HG03378 (cell line): ENCODE measurements around the gene C1orf116.
"Not testable (repeated sequence)": the region's sequence is repeated elsewhere in the genome, so short reads cannot be mapped to it uniquely, and the experiment has no call there.

Experiments used
- ATAC-seq: cut with Tn5 transposase; IDR thresholded peaks from one replicate; pipeline ENCODE4 v1.9.1; 2021; ENCODE audit warnings: mild to moderate bottlenecking, moderate library complexity; ENCODE audit not compliant: unreplicated experiment

The C1orf116 gene

DNA sequence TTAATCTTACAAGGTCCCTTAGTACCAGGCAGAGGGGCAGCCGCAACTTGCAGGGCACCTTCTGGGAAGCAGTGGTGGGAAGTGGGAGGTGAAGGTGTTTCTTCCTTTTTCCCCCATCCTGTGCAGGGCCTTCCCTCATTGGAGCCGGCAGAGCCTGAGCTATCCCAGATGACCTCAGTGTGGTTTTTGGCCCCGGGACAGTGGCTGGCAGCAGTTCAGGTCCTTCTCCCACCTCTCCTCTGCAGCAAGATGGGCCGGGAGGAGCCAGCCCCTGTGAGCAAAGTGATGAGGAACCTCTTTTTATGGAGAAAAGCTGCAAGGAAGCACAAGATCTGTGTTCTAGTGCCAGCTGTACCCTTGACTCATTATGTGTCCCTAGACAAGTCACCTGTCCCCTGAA lies 27.3 kb upstream of the C1orf116 start:
- no peak for ATAC-seq

DNA sequence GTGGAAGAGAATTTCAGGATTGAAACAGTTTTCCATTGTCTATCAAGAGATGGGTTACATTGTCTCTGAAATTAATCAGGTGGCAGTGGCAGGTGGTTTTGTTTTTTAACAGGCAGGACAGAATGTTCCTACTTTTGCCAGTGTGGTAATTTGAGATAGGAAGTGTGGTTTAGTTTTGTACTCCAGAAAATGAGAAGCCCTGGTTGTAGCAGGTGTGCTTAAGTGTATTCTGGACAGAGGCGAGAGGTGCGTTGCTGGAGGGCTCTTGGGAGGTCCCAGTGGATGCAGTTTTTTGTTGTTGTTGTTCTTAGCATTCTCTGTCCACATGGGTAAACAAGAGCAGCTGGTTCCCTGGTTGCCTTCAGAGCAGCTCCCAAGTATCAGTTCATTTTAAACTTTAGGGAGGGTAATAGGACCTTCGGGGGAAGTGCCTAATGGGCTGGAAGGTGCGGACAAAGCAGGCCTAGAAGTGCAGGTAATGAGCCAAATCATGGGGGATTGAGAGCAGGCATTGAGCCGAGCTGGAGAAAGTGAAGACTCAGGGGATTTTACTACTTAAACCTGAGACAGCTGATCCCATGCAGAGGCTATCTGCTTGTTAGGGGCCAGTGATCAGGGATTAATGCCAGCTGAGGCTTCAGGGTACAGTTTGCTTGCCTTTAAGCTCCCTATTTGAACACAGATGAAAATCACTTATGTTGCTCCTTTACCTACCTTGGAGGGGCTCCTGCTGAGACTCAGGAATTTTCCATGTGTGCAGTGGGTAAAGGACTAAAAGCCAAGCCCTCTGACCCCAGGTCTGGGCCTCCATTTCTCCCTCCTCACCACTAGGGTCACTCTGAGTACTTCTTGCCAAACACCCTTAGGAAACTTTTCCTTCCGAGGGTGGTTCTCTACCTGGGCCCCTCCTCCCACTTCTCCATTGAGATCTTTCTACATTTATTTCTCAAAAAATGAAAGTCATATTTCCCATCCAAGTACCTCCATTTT lies 26.6 kb upstream of the C1orf116 start:
- ATAC-seq, result no peak

DNA sequence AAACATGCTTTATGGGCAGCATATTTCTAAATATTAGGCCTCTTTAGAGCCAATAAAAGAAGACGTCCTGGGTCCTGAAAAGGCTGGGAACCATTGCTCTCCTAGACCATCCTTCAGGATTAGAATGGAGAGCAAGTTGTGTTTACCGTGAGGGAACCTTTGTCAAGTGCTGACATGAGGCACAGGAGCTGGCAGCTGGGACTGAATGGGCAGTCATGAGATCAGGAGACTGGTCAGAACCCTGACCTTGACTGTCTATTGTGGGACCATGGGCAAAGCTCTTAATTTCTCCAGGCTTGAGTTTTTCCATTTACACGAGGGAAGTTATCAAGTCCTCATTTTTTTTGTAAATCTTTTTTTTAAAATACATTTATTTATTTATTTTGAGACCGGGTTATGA lies 25.7 kb upstream of the C1orf116 start:
- ATAC-seq, result no peak

DNA sequence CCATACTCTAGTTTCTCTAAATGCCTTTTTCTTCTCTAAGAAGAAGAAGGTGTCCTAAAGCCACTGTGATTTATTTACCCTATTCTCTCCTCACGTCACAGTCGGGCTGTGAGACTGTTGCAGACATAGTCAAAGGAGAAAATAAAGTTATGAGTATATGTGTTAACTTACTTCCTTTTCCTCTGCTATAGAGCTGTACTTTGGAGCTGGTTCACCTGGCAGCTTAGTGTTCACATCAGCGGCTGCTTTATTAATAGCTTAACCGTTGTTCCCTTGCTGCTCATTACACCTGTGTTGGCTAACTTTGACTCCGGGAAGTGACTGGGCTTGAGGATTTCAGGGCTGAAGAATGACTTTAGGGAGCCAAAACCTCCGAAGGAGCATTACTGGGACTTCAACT lies 24.1 kb upstream of the C1orf116 start:
- ATAC-seq, result no peak

DNA sequence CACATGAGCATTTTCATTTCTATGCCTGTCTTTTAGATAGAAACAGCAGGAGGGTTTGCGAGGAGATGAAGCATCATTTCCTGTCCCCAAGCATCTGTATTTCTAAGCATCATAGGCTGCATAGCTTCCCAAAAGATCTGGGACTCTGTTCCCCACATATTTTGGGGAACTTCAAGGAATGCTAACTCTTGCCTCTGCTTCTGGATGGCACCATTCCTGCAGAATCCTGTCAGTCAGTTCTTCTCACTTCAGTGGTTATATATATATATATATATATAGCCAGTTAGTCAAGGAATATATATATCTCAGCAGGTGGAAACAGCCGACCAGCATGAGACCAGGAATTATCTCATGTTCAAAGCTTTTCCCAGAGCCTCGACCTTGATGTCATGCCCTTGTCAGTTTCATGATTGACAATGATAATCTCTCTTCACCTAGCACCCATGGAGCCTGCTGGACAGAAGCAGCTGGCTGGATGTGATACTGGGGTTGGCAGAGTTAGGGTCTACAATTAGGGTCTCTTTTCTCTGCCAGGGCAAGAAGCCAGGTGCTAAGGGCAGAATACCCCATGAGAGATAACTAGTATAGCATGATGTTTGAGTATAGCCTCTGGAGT lies 22.9 kb upstream of the C1orf116 start:
- no peak for ATAC-seq

DNA sequence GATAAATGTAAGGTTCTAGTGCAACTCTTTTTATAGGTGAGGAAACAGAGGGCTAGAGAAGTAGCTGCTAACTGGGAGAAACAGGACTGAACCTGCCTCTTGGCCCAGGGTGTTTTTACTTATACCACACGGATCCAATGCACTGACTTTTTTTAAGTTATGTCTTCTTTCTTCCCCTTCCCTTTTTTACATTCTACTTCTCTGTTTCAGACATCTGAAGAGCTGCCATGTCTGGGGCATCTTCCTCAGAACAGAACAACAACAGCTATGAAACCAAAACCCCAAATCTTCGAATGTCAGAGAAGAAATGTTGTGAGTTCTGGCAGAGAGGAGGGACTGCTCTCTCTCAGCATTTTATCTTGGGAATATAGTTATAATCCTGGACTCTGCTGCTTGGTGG lies 21.9 kb upstream of the C1orf116 start:
- no peak for ATAC-seq

DNA sequence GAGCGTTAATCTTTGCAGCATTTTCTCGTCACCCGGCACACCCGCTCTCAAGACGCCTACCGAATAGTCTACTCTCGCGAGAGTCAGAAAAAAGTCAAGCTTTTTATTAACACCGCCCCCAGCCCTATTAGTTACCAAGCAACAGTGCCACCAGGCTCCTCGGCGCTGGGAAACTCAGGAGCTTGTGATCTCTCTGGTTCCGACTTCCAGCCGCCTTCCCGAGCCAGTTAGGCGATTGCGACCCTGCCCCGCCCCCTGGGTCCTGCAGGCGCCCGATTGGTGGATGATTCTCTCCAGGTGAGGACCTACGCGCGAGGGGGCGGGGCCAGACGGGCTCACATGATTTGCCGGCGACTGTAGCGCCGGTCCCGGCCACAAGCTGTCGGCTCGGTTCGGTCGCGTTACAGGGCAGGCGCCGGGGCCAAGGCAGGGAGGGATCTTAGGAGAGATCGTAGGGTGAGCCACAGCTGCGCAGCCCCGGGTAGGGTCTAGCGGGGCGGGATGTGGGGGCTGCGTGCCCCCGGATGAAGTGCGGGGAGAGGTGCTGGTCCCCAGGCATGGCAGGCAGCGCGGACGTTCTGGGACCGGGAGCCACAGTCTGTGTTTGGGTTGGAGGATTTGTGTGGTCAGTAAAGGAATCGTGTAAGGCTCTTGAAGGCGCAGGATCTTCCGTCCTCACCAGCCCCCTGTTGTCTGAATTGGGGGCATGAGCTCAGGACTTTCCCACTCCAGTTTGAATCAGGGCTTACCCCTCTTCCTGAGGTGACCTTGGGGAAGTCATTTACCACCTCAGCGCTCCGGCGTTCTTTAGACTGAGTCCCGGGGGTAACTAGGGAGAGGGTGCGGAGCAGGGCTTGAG lies 20.6 kb upstream of the C1orf116 start, which contains the start of gene PFKFB2:
TSS of gene PFKFB2 (plus strand) at position 365 of the 859 bp plus-strand sequence. CDS start 1,443 bp downstream, outside the sequence.
- ATAC-seq, result peak; percentile 54

DNA sequence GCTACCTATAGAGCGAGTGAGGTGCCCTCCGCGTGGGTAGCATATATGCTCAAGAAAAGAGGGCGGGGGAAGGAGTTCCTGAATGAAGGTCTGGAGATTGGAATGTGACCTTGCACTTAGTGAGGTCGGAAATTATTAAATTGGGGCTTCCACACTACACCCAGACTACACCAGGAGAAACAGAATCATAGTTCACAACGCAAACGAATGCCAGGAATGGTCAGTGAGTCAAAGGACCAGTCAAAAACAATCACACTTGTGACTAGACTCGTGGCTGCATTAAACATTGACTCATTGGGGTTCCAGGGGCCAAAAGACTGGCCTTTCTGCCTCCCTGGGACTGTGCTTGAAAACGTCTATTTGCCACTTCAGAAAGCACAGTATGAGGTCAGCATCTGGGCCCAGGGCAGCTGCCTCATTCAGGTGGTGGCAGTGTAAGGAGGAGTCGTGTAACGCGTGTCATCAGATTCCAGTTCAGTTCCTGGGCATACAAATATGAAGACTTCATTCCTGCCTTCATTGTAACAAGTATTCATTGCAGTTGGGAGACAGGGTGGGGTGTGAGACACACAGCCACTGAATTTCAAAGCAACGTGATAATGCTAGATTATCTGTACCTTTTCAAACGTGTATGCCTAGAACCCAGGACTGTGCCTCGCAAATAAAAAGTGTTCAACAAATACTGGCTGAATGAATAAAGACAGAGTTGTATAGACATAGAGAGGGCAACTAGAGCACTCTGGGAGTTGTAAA lies 18.8 kb upstream of the C1orf116 start, which contains the start of gene YOD1:
TSS of gene YOD1 (minus strand) at position 18 of the 753 bp plus-strand sequence. CDS start 178 bp downstream, outside the sequence.
- no peak for ATAC-seq

DNA sequence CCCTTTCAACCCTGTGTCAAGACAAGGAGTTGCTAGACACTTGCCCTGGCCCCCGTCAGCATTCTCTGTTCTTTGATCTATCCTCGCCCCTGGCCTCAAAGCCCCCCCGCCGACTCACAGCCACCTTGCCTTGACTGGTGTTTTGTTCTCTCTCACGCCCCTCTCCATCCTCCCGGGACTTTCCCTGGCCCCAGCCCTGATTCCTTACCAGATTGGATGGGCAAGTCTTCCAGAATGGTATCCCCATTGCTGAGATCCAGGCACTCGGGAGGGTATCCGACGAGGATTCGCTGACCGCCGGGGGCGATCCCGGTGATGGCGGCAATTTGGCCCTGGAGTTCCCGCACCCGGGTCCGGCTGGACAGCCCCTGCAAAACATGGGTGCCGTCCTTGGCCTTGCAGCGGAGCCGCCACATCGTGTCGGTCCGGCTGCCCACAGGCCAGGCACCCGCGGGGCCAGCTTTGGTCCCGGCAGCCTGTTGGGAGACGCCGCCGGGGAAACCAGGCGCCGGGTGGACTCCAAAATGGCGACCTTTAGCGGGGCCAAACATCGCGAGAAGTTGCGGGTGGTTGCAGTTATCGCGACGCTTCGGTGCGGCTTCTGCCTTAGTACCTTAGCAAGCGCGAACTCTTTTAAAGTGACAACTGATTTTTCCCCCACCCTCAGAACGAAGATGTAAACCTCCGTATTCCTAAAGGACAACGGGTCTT lies 18.1 kb upstream of the C1orf116 start:
- peak; percentile 45 for ATAC-seq

DNA sequence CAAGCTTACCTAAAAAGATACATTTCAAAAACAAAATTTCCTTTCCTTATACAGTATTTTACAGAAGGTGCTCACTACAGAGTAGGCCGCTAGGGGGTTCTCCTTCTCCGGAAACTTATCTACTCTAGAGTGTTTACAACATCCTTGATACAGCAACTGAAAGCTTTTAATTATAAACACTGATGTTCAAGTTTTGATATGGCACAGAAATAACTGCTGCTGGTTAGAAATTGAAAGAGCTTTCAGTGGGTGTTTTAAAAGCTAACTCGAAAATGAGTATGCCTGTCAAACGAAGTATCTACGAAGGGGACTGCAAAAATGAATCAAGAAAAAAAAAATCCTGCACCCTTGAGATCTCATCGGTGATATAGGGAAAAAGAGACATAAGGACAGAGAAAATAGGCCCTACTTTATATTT lies 17.4 kb upstream of the C1orf116 start:
- peak; percentile 31 for ATAC-seq

DNA sequence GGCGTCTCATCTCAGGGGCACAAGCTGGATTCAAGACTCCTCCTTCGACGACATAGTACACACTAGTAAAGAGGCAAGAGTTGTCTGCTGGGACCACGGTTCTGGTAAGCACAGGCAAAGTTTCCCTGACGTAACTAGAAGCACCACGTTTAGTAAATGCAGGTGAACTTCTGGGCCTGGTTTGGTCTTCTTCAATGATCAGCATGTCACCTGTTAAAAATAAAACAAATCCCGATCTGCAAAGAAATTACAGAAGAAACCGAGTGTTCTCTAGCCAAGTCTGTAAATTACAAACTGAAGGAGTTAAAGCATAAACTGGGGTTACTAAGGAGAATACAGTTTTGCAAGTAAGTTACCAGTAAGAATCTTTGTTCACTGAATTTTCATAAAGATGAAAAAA lies 17.0 kb upstream of the C1orf116 start:
- no peak for ATAC-seq

DNA sequence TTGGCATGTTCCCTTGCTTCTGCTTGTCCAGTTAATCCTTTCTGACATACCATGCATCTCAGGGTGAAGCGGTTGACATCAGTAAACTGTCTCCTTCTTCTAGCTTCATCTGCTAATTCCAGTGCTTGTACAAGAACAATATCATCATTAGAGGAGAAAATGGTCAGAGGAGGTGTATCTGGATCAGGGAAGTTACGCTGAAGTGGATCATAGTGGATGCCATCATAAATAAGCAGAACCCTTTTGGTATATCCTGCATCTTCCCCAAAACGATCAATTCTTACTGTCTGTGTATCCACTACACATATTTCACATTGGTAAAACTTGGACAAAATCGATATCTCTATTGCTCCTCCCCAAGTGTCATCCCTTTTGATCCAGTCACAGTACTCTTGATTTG lies 16.5 kb upstream of the C1orf116 start:
- ATAC-seq, result no peak

DNA sequence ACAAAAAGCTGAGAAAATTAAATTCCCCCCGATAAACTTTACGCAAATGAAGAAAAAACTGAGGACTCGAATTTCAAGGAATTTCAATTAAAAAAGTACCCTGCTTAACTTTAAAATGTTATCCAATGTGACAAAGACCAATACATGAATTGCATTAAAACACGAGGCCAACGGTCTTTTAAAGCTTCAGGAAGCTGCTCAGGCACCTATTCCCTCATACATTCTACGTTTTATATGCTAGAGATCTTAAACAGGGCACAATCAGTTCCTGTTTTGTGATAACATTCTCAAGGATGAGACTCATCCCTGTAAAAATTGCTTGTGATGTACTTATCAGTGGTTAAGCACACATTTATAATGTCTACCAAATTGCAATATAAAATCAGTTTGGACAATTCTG lies 15.5 kb upstream of the C1orf116 start:
- no peak for ATAC-seq

DNA sequence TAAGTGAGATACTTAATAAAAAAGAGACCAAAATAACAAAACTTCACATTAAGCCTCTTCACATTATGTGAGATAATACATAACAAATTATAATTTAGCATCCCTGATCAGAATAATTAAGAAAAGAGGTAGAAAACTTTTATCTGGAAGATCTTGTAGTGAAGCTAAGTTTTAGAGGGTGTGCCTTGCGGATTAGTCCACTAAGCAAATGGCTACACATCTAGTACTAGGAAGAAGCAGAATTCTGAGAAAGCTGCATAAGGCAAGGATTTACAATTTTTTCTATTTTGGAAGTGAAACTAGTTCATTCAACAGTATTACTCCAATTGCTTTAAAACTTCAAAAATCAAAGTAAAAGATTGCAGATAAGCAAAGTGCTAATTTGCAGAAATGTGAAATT lies 14.9 kb upstream of the C1orf116 start:
- ATAC-seq, result no peak

DNA sequence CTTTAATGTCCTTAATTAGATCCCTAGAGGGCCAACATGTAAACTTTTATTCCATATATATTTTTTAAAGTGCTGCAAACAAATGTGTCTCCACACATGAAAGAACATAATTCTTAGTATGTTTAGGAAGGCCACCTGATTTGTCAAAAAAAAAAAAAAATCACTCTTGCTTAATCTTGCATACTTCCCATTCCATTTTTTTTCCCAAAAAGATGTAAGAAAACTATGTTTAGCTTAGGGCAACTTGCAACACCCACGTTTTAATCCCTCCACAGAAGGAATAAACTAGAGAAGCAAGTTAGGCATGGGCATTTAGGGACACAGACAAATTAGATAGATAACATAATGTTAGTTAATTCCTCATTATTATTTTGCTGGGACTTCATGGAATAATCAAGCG lies 12.9 kb upstream of the C1orf116 start:
- no peak for ATAC-seq

DNA sequence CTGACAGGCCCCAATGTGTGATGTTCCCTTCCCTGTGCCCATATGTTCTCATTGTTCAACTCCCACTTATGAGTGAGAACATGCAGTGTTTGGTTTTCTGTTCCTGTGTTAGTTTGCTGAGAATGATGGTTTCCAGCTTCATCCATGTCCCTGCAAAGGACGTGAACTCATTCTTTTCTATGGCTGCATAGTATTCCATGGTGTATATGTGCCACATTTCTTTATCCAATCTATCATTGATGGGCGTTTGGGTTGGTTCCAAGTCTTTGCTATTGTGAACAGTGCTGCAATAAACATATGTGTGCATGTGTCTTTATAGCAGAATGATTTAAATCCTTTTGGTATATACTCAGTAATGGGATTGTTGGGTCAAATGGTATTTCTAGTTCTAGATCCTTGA lies 8.8 kb upstream of the C1orf116 start:
- not testable (repeated sequence) for ATAC-seq

DNA sequence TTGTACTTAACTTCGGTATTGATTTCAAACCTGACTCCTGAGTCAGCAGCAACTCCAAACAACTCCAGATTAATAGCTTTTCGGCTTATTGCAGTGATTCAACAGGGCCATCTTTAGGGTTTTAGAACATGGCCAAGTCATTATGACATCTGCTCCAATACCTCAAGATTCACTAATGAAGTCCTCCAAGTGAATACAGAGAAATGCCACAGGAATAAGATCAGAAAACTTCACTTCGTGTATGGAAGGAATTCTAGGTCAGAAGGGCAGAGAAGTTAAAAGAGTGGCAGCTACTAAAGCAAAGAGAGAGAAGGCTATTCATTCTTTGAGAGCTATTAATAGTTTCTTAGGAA lies 7.6 kb upstream of the C1orf116 start:
- ATAC-seq, result no peak

DNA sequence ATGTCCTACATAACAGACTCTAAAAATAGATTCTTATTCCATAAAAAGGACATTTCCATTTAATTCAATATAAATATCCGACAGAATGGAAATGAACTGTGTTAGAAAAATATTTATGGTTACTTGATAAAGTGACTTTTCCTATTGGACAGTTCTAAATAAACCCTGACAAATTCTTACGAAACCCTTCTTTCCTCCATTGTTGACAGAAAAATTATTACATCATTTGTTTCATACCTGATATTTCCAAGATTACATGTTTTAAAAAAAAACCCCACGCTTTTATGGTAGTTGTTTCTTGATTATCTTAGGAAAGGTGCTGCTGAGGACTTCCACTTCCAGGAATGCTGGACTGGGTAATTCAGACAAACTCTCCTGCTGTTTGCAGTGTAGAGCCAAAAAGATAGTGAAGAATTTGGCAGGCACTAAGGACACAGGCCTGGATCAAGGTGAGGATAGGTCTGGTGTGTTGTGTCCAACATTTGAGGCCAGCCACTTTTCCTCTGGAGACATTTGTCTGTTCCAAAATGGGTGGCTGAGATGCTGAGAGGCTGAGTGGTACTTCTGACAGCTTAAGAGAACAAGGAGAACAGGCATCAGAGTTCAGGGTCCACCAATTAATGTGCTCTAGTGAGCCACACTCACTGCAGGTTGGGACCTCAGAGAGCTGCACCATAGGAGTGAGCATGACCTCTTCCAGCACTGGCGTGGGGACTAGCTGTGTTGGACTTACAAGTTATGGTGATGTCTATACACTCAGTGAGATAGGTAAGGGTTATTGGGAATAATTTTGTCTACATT lies 7.0 kb upstream of the C1orf116 start:
- ATAC-seq, result no peak

DNA sequence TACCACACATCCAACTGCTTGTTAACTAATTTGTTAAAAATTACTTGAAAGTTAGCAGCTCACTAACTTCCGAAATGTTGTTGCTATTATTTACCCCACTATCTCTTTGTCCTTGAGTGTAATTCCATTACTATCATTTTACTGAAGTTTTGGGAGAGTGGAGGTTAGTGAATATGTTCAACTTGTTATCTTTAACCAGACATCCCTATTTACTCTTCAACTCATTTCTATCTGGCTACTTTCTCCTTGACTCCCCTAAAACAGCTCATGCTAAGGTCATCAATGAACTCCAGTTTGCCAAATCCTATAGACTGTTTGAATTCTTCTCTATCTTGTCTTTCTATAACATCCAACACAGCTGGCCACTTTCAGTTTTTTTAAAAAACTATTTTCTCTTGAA lies 4.3 kb upstream of the C1orf116 start:
- ATAC-seq, result no peak
